BJ (cell line): ENCODE data around the gene EARS2. TPM values are rescaled to one million over a fixed set of nuclear protein-coding genes. Genes with fewer than 3 reads are reported as not detected.
A peak's percentile ranks its signal among the peaks of the same experiment; 100 is the strongest.

Experiments used
- CTCF ChIA-PET: fragments of 350-600 bp; formaldehyde crosslinking; extraction: SDS; loops from one replicate; lab custom pipeline; 2021; ENCODE audit warnings: antibody characterized with exemption, inconsistent platforms; lab: Yijun Ruan, JAX
- POLR2A ChIA-PET: fragments of 300-600 bp; sonication (Branson Sonifier 250); formaldehyde crosslinking; extraction: SDS; loops from one replicate; lab custom pipeline; 2021; ENCODE audit warnings: antibody characterized with exemption; lab: Charles Lee
- DNase-seq: peaks from one replicate; pipeline ENCODE4 v3.0.0-alpha.2; 2011; ENCODE audit warnings: low read depth
- H3K27me3 ChIP-seq: 2 replicates; pipeline ENCODE4 v1.6.0; 2011; ENCODE audit warnings: low read length; ENCODE audit not compliant: control insufficient read depth, insufficient read depth
- H3K36me3 ChIP-seq: 2 replicates; pipeline ENCODE4 v1.5.1; 2011; ENCODE audit warnings: low read length; ENCODE audit not compliant: control insufficient read depth, insufficient read depth
- H3K4me3 ChIP-seq: 2 replicates; pipeline ENCODE4 v1.5.1; 2011; ENCODE audit warnings: low read depth, mild to moderate bottlenecking, control low read depth, low read length
- CTCF ChIP-seq: IDR thresholded peaks from 2 replicates; pipeline ENCODE4 v1.5.1; 2011; ENCODE audit warnings: low read depth, mild to moderate bottlenecking, control low read depth, inconsistent platforms, low read length, moderate library complexity; ENCODE audit not compliant: insufficient read depth
- polyA plus RNA-seq: library from polyadenylated mRNA; depleted of rRNA; stranded (reverse); fragments of >200 nt; gene quantifications from 2 replicates; pipeline ENCODE4 v1.2.3, GENCODE V29; 2011

EARS2 gene
- polyA plus RNA-seq, 1 experiment: 28.8 TPM

- H3K27me3 ChIP-seq: no peaks in the 10 kb centered on the region
- peak; percentile 26 for DNase-seq
- ChIA-PET CTCF (interaction anchor here (1.0 to 1.8 kb wide), 2 partner anchors 20 to 75 kb away, joined by 3 to 6 read pairs; no protein-coding TSS in a partner anchor), POLR2A (interaction anchor here (0.7 kb wide), 1 partner anchor 119 kb away, joined by 3 read pairs; no protein-coding TSS in a partner anchor)
- TF ChIP-seq CTCF: no peak
- no peaks in the 10 kb centered on the region for H3K36me3 ChIP-seq
- peak within 1 kb of the TSS; percentile 59 for H3K4me3 ChIP-seq
Observed at GRCh38 chr16:23510164-23510914, 46.8 kb downstream of the EARS2 start, which contains the start of gene GGA2. TSS of gene GGA2 (minus strand) at chr16:23510494. CDS start at chr16:23510411, 83 bp downstream.

GRCh38 chr16:23509782-23510163 lies 47.4 kb downstream of the EARS2 start:
- DNase-seq: no peak
- no peaks in the 10 kb centered on the region for H3K36me3 ChIP-seq
- ChIA-PET POLR2A (interaction anchor here (0.7 kb wide), 1 partner anchor 119 kb away, joined by 3 read pairs; no protein-coding TSS in a partner anchor), CTCF (interaction anchor here (1.0 to 1.8 kb wide), 3 partner anchors 11 to 75 kb away, joined by 3 to 6 read pairs (median 4); no protein-coding TSS in a partner anchor)
- no peak for TF ChIP-seq CTCF
- H3K27me3 ChIP-seq: no peaks in the 10 kb centered on the region
- H3K4me3 ChIP-seq: peak overlapping the region; percentile 59

GRCh38 chr16:23509441-23509754 lies 47.8 kb downstream of the EARS2 start:
- POLR2A ChIA-PET: no interaction called here
- CTCF ChIA-PET: interaction anchor here (1.1 to 1.8 kb wide), 2 partner anchors 11 to 75 kb away, joined by 4 to 6 read pairs; no protein-coding TSS in a partner anchor
- Histone ChIP-seq H3K36me3 (no peaks in the 10 kb centered on the region), H3K4me3 (peak overlapping the region; percentile 59), H3K27me3 (no peaks in the 10 kb centered on the region)
- DNase-seq: no peak
- no peak for TF ChIP-seq CTCF

- ChIA-PET CTCF (interaction anchor here (1.1 to 1.8 kb wide), 2 partner anchors 10 to 74 kb away, joined by 4 to 6 read pairs; no protein-coding TSS in a partner anchor), POLR2A (interaction anchor here (0.8 kb wide), 1 partner anchor 118 kb away, joined by 3 read pairs; no protein-coding TSS in a partner anchor)
- no peak for DNase-seq
- Histone ChIP-seq H3K4me3 (peak overlapping the region; percentile 59), H3K36me3 (no peaks in the 10 kb centered on the region), H3K27me3 (no peaks in the 10 kb centered on the region)
- TF ChIP-seq CTCF: no peak
Observed at GRCh38 chr16:23508589-23509440, 48.3 kb downstream of the EARS2 start.
